COR-L47 (cell line): ENCODE results near the gene ARHGEF3.

Source experiments
- DNase-seq: peaks from one replicate; lab custom pipeline; 2025; lab: John Stamatoyannopoulos, UW

Gene ARHGEF3

GRCh38 chr3:56796202-56796601 lies 5.5 kb downstream of the ARHGEF3 start:
- no peak for DNase-seq

- DNase-seq: no peak
Measured at GRCh38 chr3:56795829-56796185, 5.9 kb downstream of the ARHGEF3 start.

GRCh38 chr3:56795097-56795828 lies 6.5 kb downstream of the ARHGEF3 start:
- DNase-seq: no peak

- DNase-seq: no peak
Measured at GRCh38 chr3:56792193-56792592, 9.6 kb downstream of the ARHGEF3 start.

- no peak for DNase-seq
Measured at GRCh38 chr3:56790016-56790821, 11.5 kb downstream of the ARHGEF3 start.

- DNase-seq: no peak
Measured at GRCh38 chr3:56789076-56789475, 12.7 kb downstream of the ARHGEF3 start.

GRCh38 chr3:56788521-56788920 lies 13.2 kb downstream of the ARHGEF3 start:
- no peak for DNase-seq

GRCh38 chr3:56787784-56788256 lies 13.9 kb downstream of the ARHGEF3 start:
- no peak for DNase-seq

- no peak for DNase-seq
Measured at GRCh38 chr3:56787258-56787775, 14.4 kb downstream of the ARHGEF3 start.

GRCh38 chr3:56785499-56785898 lies 16.2 kb downstream of the ARHGEF3 start:
- no peak for DNase-seq

- DNase-seq: no peak
Measured at GRCh38 chr3:56784448-56785001, 17.2 kb downstream of the ARHGEF3 start.

- DNase-seq: no peak
Measured at GRCh38 chr3:56783644-56784447, 17.9 kb downstream of the ARHGEF3 start.

- DNase-seq: no peak
Measured at GRCh38 chr3:56782906-56783305, 18.8 kb downstream of the ARHGEF3 start.

GRCh38 chr3:56782215-56782614 lies 19.5 kb downstream of the ARHGEF3 start:
- no peak for DNase-seq

GRCh38 chr3:56781762-56782161 lies 20.0 kb downstream of the ARHGEF3 start:
- DNase-seq: no peak

- DNase-seq: no peak
Measured at GRCh38 chr3:56780936-56781335, 20.8 kb downstream of the ARHGEF3 start.

- no peak for DNase-seq
Measured at GRCh38 chr3:56778893-56779292, 22.9 kb downstream of the ARHGEF3 start.

- DNase-seq: no peak
Measured at GRCh38 chr3:56776556-56776950, 25.2 kb downstream of the ARHGEF3 start.

- DNase-seq: no peak
Measured at GRCh38 chr3:56775838-56776555, 25.8 kb downstream of the ARHGEF3 start.

- DNase-seq: no peak
Measured at GRCh38 chr3:56775445-56775837, 26.3 kb downstream of the ARHGEF3 start.

GRCh38 chr3:56773986-56774385 lies 27.8 kb downstream of the ARHGEF3 start:
- no peak for DNase-seq
